Mucosa of descending colon (tissue), 3 donors: Measurements from ENCODE around the gene SLC10A7. TPM values are rescaled to one million over a fixed set of nuclear protein-coding genes. Genes with fewer than 3 reads are reported as not detected.

Source experiments
- ATAC-seq: fragments of 200-7000 bp; cut with Tn5 transposase; one replicate; pipeline ENCODE4 v1.9.1; 2020; ENCODE audit warnings: mild to moderate bottlenecking, moderate library complexity
- DNase-seq, 3 donors: peaks; one replicate each; pipeline ENCODE4 v3.0.0-alpha.2; 2020
- H3K36me3 ChIP-seq: fragments of 200-600 bp; one replicate; pipeline ENCODE4 v1.8.0; 2021; ENCODE audit warnings: low read depth, mild to moderate bottlenecking
- H3K4me1 ChIP-seq: fragments of 200-600 bp; one replicate; pipeline ENCODE4 v1.8.0; 2021; ENCODE audit warnings: low read depth, mild to moderate bottlenecking
- H3K4me3 ChIP-seq: fragments of 200-600 bp; one replicate; pipeline ENCODE4 v1.8.0; 2021; ENCODE audit warnings: mild to moderate bottlenecking
- H3K9me3 ChIP-seq: fragments of 200-600 bp; one replicate; pipeline ENCODE4 v1.8.0; 2021; ENCODE audit warnings: mild to moderate bottlenecking
- intact Hi-C, 2 donors: fragments of 100-400 bp; cut with DNase I in 1 of 2; cut with micrococcal nuclease in 1 of 2; formaldehyde crosslinking; loops; one replicate each; pipeline versions ENCODE4 v1.11.0 to v1.11.1; 2022; cut with DNase I, micrococcal nuclease
- total RNA-seq, 3 donors: library from RNA; stranded (reverse); fragmentation: NEBNext Ultra II Directional in 2 of 3; extraction: Animal tissue kit (Norgen Biotek cat#: 25700) in 2 of 3; gene quantifications; one replicate each; pipeline versions ENCODE4 v1.2.1 to v1.2.4, GENCODE V29; 2021 to 2023
- TF ChIP-seq, protein P1 (sequence below): fragments of 200-600 bp; IDR thresholded peaks from one replicate; pipeline ENCODE4 v1.8.0; 2022; ENCODE audit warnings: antibody characterized with exemption, mild to moderate bottlenecking
- donor health status: DM: no; HTN: no; CAD: no; lungs with moderate emphysema.
- donor health status: DM: no; HTN: no; CAD: no.
- donor health status: DM: no; HTN: yes; CAD: no.

The SLC10A7 gene
- total RNA-seq, 3 donors from 2014 or later = 10.8 to 18.4 (median 18.1) TPM

DNA sequence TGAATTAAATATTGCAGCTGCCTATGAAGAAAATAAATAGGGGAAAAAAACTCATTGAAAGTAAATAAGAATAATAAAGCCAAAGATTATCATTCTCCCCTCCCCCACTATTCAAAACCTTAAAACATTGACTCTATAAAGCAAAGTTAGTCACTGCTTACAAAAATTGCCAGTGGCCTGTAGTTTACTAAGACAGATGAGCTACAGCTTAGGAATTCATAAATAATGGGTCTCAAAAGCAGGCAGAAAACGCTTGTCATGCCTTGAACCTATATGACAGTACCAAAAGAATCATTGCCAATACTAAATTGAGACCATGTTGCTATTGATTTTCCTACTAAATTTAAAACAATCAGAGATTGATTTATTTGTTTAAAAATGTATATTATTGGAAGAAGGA, 78.9 kb downstream of the SLC10A7 start:
- ATAC-seq (no peak), DNase-seq (no peak)
- intact Hi-C loops = no loop called here
- Histone ChIP-seq H3K9me3 (no peaks in the 10 kb centered on the region), H3K4me1 (no peaks in the 10 kb centered on the region), H3K4me3 (no peak overlapping the region), H3K36me3 (no peaks in the 10 kb centered on the region)
- TF ChIP-seq, protein P1, sequence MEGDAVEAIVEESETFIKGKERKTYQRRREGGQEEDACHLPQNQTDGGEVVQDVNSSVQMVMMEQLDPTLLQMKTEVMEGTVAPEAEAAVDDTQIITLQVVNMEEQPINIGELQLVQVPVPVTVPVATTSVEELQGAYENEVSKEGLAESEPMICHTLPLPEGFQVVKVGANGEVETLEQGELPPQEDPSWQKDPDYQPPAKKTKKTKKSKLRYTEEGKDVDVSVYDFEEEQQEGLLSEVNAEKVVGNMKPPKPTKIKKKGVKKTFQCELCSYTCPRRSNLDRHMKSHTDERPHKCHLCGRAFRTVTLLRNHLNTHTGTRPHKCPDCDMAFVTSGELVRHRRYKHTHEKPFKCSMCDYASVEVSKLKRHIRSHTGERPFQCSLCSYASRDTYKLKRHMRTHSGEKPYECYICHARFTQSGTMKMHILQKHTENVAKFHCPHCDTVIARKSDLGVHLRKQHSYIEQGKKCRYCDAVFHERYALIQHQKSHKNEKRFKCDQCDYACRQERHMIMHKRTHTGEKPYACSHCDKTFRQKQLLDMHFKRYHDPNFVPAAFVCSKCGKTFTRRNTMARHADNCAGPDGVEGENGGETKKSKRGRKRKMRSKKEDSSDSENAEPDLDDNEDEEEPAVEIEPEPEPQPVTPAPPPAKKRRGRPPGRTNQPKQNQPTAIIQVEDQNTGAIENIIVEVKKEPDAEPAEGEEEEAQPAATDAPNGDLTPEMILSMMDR = no peak

DNA sequence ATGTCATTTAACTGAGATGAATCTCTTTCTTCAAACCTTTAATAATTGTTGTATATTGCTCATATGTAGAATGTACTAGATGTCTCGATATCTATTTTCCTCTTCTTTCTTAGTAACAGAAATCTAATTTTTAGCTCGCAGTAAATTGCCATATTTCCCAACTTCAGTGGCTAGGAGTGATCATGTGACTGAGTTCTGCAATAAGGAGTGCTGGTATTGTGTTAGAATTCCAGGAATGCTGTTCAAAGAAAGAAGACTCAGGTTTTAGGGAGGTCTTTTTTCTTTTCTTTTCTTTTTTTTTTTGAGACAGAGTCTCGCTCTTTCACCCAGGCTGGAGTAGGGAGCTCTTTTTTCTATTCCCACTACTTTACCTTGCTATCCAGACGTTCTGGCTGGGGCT, 81.7 kb downstream of the SLC10A7 start:
- ATAC-seq (no peak), DNase-seq (no peak)
- Histone ChIP-seq H3K4me3 (no peak overlapping the region), H3K9me3 (no peaks in the 10 kb centered on the region), H3K4me1 (no peaks in the 10 kb centered on the region), H3K36me3 (no peaks in the 10 kb centered on the region)
- intact Hi-C loops = loop anchor here in 1 of 2 donors (2.0 kb wide), 1 partner anchor 17 kb away; no protein-coding TSS in a partner anchor
- TF ChIP-seq, protein P1 = no peak

DNA sequence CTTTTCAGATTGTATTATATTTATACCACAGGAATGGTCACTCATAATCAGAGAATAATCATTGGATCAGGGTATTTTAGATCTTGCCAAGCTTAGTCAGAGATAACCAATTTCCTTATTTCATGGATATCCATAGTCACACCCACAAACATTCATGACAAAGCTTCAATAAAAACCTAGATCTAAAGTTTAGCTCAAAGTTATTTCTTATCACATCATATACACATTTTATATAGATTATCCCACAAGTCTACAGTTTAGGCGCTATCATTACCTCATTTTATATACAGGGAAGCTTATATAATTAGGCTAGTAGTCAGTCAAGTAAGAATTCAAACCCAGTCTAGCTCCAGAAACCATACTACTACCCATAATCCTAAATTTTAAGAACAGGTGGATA, 82.3 kb downstream of the SLC10A7 start:
- DNase-seq = no peak
- Histone ChIP-seq H3K4me3 (no peak overlapping the region), H3K4me1 (no peaks in the 10 kb centered on the region), H3K9me3 (no peaks in the 10 kb centered on the region), H3K36me3 (no peaks in the 10 kb centered on the region)
- intact Hi-C loops = no loop called here
- ATAC-seq = peak; percentile 54
- TF ChIP-seq, protein P1 = no peak

DNA sequence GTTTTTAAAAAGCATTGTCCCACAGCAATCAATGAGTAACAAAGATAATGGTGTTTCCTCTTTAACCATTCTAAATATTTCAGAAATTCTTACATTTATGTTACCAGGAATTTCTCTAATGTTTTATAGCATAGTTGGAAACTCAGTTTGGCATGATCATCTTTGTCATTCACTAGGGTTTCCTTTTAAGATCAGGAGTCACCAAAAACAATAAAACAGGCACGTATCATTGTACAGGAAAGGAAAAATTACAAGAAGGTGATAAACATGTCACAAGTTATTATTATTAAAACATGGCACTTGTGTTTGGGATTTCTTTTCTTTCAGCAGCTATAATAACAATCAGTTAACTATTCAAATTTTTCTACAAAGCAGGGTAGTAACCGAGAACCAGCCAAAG, 84.0 kb downstream of the SLC10A7 start:
- TF ChIP-seq, protein P1 = no peak
- intact Hi-C loops = no loop called here
- Histone ChIP-seq H3K4me3 (no peak overlapping the region), H3K36me3 (no peaks in the 10 kb centered on the region), H3K9me3 (no peaks in the 10 kb centered on the region), H3K4me1 (no peaks in the 10 kb centered on the region)
- DNase-seq (no peak), ATAC-seq (no peak)

DNA sequence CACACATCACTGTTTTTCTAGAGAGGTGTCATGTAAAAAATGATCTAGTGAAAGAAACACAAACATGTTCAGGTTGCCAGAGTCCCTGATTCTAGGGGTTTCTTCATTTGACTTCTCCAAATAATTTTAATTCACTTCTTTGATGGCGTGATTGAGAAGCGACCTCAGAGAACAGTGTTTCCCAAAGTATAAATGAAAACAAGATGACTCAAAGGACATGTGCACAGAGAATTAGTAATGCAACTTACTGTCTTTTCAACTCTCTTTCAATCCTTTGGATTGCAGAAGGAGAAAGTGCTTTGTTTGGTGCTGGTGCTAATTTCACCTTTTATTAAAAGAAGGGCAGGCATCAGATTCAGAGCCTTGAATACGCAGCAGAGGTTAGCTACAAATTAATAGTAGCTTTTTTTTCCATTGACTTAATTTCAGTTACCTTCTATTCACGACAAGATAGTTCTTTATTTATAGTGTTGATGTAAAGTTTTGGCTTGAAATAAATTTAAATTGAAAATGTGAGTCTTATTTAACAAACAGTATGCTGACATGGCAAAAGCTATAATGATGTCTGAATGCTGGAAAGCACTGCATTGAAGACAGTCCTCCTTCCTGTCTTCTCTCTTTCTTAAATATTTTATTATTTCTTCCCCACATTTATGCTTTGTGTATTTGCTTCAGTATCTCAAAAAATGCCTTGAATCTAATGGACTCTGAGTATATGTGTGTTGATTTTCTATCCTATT, 85.1 kb downstream of the SLC10A7 start:
- no peak overlapping the region for H3K4me3 ChIP-seq
- intact Hi-C loops = no loop called here
- no peaks in the 10 kb centered on the region for H3K36me3 ChIP-seq
- H3K9me3 ChIP-seq = no peaks in the 10 kb centered on the region
- no peak for DNase-seq
- TF ChIP-seq, protein P1 = no peak
- ATAC-seq = no peak
- no peaks in the 10 kb centered on the region for H3K4me1 ChIP-seq
